Caki2 (cell line): Measurements from ENCODE around the gene OTX2. TPM values are rescaled to one million over a fixed set of nuclear protein-coding genes. Genes with fewer than 3 reads are reported as not detected.

Experiments used
- DNase-seq: peaks from one replicate; pipeline ENCODE4 v3.0.0-alpha.2; 2015; ENCODE audit warnings: low read depth
- in situ Hi-C: cut with HindIII; loops from 2 replicates; pipeline ENCODE4 v1.10.0; 2016; ENCODE audit warnings: low sequenced_read_pairs, low pct_unique_long_range_greater_than_20kb, mixed read lengths
- total RNA-seq: library from RNA; depleted of rRNA; stranded (reverse); fragments of >200 nt; shearing (Covaris generic); gene quantifications from 2 replicates; pipeline ENCODE4 v1.2.3, GENCODE V29; 2014; ENCODE audit warnings: low replicate concordance; rRNA removed

The OTX2 gene
- total RNA-seq, 1 experiment from 2014 or later, result not detected

GRCh38 chr14:56753396-56753795 is 56.9 kb downstream of the OTX2 start:
- in situ Hi-C loops, result no loop called here
- no peak for DNase-seq

- in situ Hi-C loops, result no loop called here
- no peak for DNase-seq
These were observed 57.9 kb downstream of the OTX2 start for GRCh38 chr14:56752428-56752827.

GRCh38 chr14:56751471-56751870 is 58.8 kb downstream of the OTX2 start:
- no peak for DNase-seq
- in situ Hi-C loops, result no loop called here

Other genes starting within 250 kb of the OTX2 start
- gene TMEM260, start 230.7 kb downstream of the OTX2 start, total RNA-seq, result 3.4 and 7.6 TPM in 2 replicates